Tibial artery (tissue), 4 donors: ENCODE results near the gene TCOF1.

Experiments used
- DNase-seq, 2 donors: peaks; one replicate each; pipeline ENCODE4 v3.0.0-alpha.2; 2019
- H3K27ac ChIP-seq, 2 donors: fragments of 200-600 bp; sonication (generic) in 1 of 2; 1 replicate in 1 of 2; 2 replicates in 1 of 2; pipeline ENCODE4 v1.5.1; 2018 to 2019; ENCODE audit warnings: mild to moderate bottlenecking in 1 of 2
- H3K27me3 ChIP-seq, 2 donors: fragments of 200-600 bp; sonication (generic) in 1 of 2; one replicate each; pipeline versions ENCODE4 v1.5.1 to v1.6.0; 2016 to 2019
- H3K36me3 ChIP-seq, 3 donors: fragments of 200-600 bp; sonication (generic) in 2 of 3; one replicate each; pipeline ENCODE4 v1.5.1; 2016 to 2019; ENCODE audit warnings: mild to moderate bottlenecking in 2 of 3
- H3K4me1 ChIP-seq, 4 donors: fragments of 200-600 bp; sonication (generic) in 2 of 4; 1 replicate in 3 of 4; 2 replicates in 1 of 4; pipeline ENCODE4 v1.5.1; 2016 to 2019
- H3K4me3 ChIP-seq, 2 donors: fragments of 200-600 bp; sonication (generic) in 1 of 2; 1 replicate in 1 of 2; 2 replicates in 1 of 2; pipeline ENCODE4 v1.5.1; 2018 to 2019; ENCODE audit warnings: mild to moderate bottlenecking in 2 of 2
- H3K9me3 ChIP-seq, 3 donors: fragments of 200-600 bp; sonication (generic) in 1 of 3; one replicate each; pipeline ENCODE4 v1.5.1; 2016 to 2019
- CTCF ChIP-seq, 2 experiments: fragments of 200-600 bp in 1 of 2; fragments of 450-650 bp in 1 of 2; IDR thresholded peaks; one replicate each; pipeline ENCODE4 v1.5.1; 2017 to 2019; ENCODE audit warnings: antibody characterized with exemption in 2 of 2, mild to moderate bottlenecking in 1 of 2, moderate library complexity in 1 of 2
- intact Hi-C: fragments of 100-400 bp; cut with DNase I; formaldehyde crosslinking; loops from one replicate; pipeline ENCODE4 v1.15.0; 2023; ENCODE audit warnings: low total_unique reads

Gene TCOF1

GRCh38 chr5:150321784-150322183 lies 35.7 kb upstream of the TCOF1 start:
- no peak overlapping the region for H3K27ac ChIP-seq
- TF ChIP-seq CTCF (IDR thresholded peaks at IDR 0.05), result no peak
- H3K4me1 ChIP-seq, result peaks cover 0 to 3% (median 0%) of the 10 kb centered on the region in 4 donors
- no peak overlapping the region for H3K4me3 ChIP-seq
- no peaks in the 10 kb centered on the region for H3K27me3 ChIP-seq
- no peaks in the 10 kb centered on the region for H3K9me3 ChIP-seq
- no peak for DNase-seq
- intact Hi-C loops, result no loop called here
- no peaks in the 10 kb centered on the region for H3K36me3 ChIP-seq

- Histone ChIP-seq H3K4me1 (peaks cover 0 to 3% (median 0%) of the 10 kb centered on the region in 4 donors), H3K27me3 (no peaks in the 10 kb centered on the region), H3K27ac (no peak overlapping the region), H3K9me3 (no peaks in the 10 kb centered on the region), H3K4me3 (no peak overlapping the region), H3K36me3 (no peaks in the 10 kb centered on the region)
- intact Hi-C loops, result no loop called here
- no peak for DNase-seq
- TF ChIP-seq CTCF (IDR thresholded peaks at IDR 0.05), result no peak
Observed at GRCh38 chr5:150322202-150322601, 35.3 kb upstream of the TCOF1 start.

- no peaks in the 10 kb centered on the region for H3K9me3 ChIP-seq
- no peak overlapping the region for H3K4me3 ChIP-seq
- H3K27me3 ChIP-seq, result no peaks in the 10 kb centered on the region
- DNase-seq, result no peak
- no peaks in the 10 kb centered on the region for H3K36me3 ChIP-seq
- intact Hi-C loops, result no loop called here
- no peak for TF ChIP-seq CTCF (IDR thresholded peaks at IDR 0.05)
- H3K4me1 ChIP-seq, result peaks cover 0 to 3% (median 0%) of the 10 kb centered on the region in 4 donors
- H3K27ac ChIP-seq, result no peak overlapping the region
Observed at GRCh38 chr5:150323092-150323491, 34.4 kb upstream of the TCOF1 start.

- Histone ChIP-seq H3K9me3 (no peaks in the 10 kb centered on the region), H3K27ac (no peak overlapping the region), H3K4me1 (peaks cover 0 to 3% (median 0%) of the 10 kb centered on the region in 4 donors), H3K36me3 (no peaks in the 10 kb centered on the region), H3K27me3 (no peaks in the 10 kb centered on the region), H3K4me3 (no peak overlapping the region)
- DNase-seq, result no peak
- no peak for TF ChIP-seq CTCF (IDR thresholded peaks at IDR 0.05)
- intact Hi-C loops, result no loop called here
Observed at GRCh38 chr5:150323819-150324218, 33.7 kb upstream of the TCOF1 start.

GRCh38 chr5:150325426-150325825 lies 32.1 kb upstream of the TCOF1 start:
- intact Hi-C loops, result no loop called here
- TF ChIP-seq CTCF (IDR thresholded peaks at IDR 0.05), result no peak

GRCh38 chr5:150326707-150327106 lies 30.8 kb upstream of the TCOF1 start:
- Histone ChIP-seq H3K9me3 (no peaks in the 10 kb centered on the region), H3K4me3 (no peak overlapping the region), H3K4me1 (no peaks in the 10 kb centered on the region), H3K27me3 (no peaks in the 10 kb centered on the region), H3K27ac (no peak overlapping the region), H3K36me3 (no peaks in the 10 kb centered on the region)
- intact Hi-C loops, result no loop called here
- no peak for TF ChIP-seq CTCF (IDR thresholded peaks at IDR 0.05)
- no peak for DNase-seq

More at GRCh38 chr5:150325426-150325825, 32.1 kb upstream of the TCOF1 start:
- no peaks in the 10 kb centered on the region for H3K27me3 ChIP-seq
- no peaks in the 10 kb centered on the region for H3K4me1 ChIP-seq
- no peaks in the 10 kb centered on the region for H3K36me3 ChIP-seq
- H3K27ac ChIP-seq, result no peak overlapping the region
- no peak overlapping the region for H3K4me3 ChIP-seq
- no peaks in the 10 kb centered on the region for H3K9me3 ChIP-seq
- no peak for DNase-seq
